Measurements from ENCODE around the gene MRC1. TPM values are rescaled to one million over a fixed set of nuclear protein-coding genes. Genes with fewer than 3 reads are reported as not detected.
"Not testable (repeated sequence)": the region's sequence is repeated elsewhere in the genome, so short reads cannot be mapped to it uniquely, and the experiment has no call there.

MRC1 gene
- total RNA-seq, 2 donors from 2014 or later = 71.1 to 157 TPM

DNA sequence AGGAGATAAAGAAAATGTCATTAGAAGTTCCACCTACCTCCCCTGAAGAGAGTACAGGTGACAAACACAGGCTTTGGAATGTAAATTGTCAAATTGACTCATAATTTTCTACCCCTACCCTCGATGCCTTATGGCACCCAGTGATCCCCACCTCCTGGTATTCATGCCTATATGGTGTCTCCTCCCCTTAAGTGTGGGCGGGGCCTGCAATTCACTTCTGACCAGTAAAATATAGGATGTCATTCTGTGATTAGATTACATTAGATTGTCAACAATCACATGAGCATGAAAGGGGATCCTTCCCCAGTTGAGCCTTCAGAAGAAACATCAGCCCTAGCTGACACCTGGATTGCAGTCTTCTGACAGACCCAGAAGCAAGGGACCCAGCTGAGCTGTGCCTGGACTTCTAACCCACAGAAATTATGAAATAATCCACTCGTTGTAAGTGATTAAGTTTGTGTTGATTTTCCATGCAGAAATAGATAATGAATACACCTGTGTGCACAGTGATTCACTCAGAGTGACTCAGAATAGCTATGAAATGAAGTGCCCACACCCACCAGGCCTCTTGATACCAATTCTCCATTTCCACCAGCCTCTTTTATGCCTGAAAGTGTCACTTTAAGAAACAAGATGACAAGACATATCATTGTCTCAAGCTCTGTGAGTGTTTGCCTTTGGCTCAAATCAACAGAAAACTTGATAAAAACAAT lies 134.0 kb downstream of the MRC1 start:
- intact Hi-C loops (cut with DNase I) = no loop called here
- DNase-seq (ENCODE audit: low spot score) = no peak

DNA sequence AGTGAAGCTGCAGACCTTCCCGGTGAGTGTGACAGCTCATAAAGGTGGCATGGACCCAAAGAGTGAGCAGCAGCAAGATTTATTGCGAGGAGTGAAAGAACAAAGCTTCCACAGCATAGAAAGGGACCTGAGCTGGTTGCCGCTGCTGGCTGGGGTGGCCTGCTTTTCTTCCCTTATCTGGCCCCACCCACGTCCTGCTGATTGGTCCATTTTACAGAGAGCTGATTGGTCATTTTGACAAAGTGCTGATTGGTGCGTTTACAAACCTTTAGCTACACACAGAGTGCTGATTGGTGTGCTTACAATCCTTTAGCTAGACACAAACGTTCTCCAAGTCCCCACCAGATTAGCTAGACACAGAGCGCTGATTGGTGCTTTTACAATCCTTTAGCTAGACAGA lies 141.1 kb downstream of the MRC1 start:
- DNase-seq (ENCODE audit: low spot score); intact Hi-C loops (cut with DNase I): not testable (repeated sequence)

DNA sequence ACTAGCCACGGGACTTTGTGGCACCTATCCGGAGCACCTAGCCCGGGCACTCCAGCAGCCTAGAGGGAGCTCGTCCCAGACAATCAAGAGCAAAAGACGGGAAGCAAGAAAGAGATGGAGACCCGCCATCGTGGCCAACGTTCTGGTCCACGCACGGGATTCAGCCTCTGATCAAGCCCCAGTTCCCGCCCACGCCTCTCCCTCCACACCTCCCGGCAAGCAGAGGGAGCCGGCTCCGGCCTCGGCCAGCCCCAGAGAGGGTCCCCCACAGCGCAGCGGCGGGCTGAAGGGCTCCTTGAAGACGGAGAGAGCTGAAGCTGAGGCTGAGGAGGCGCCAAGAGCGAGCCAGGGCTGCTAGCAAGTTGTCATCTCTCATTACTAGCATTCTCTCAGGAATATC lies 141.6 kb downstream of the MRC1 start:
- DNase-seq (ENCODE audit: low spot score) = no peak
- intact Hi-C loops (cut with DNase I) = no loop called here

DNA sequence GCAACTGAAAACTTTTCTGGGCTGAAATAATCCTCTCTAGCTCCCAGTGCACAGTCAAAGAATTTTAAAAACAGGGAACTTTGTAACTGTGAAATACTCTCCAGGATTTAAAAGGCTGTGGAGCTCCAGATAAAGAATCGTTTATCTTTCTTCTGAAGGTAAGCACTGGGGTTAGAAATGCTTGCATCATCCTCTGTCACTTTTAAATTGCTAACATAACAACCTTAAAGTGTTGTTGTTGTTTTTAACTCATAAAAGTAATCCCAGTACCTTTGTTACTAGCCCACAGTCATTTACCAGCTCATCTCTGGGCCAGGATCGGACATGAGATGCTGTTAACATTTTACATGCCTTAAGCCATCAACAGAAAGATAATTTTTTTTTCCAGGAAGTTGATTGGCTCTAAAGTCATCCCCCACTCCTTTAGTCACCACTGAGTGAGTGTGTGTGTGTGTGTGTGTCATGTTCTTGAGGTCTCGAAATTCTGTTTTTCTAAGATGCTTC lies 142.8 kb downstream of the MRC1 start, which contains the start of gene SLC39A12:
Gene SLC39A12, plus strand, starts transcription at position 51 of the 504 bp plus-strand sequence. CDS start 1,359 bp downstream, outside the sequence.
- intact Hi-C loops (cut with DNase I) = no loop called here
- DNase-seq (ENCODE audit: low spot score) = no peak

DNA sequence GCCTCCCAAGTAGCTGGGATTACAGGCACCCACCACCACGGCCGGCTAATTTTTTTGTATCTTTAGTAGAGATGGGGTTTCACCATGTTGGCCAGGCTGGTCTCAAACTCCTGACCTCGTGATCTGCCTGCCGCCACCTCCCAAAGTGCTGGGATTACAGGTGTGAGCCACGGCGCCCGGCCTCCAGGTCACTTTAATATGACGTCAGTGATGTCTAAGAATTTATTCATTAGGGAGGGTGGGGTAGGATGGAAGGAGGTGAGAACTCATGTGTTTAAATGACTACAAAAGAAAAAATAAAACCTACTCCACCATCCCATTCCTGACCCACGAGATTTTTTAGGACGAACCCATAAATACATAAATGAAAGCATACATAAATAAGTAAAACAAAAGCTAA lies 145.2 kb downstream of the MRC1 start:
- intact Hi-C loops (cut with DNase I); DNase-seq (ENCODE audit: low spot score): not testable (repeated sequence)

DNA sequence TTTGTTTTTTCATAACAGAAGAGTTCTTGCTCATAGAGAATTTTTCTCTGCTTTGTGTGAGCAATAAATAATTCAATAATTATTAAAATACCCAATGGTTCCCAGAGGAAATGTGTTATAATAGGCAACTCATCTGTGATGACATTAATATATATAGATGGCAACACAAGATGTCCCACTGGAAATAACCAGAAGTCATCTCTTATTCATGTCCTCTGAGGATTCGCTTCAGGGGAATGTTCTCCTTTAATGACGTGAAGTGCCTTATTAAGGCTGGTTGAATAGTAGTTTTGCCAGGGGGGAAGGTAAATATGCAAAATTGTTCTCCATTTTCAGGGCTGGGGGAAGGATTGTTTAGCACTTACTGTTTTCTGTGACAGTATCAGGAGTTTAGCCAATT lies 145.7 kb downstream of the MRC1 start:
- DNase-seq (ENCODE audit: low spot score) = no peak

DNA sequence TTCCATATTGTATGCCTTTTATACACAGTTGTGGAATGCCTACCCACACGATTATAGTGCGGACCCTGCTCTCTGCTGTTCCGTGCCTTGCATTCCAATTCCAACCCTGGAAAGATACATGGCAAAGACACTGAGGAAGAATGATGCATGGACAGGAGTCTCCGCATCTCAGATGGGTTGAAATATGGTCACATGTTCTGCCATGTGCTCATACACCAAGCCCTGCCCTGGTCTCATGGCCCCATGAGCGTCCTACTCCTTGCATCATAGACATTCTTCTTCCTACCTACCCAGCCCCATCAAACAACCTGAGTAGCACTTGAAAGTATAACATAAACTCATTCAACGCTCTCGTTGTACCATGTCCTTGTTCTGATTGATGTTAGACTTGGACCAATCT lies 148.9 kb downstream of the MRC1 start:
- DNase-seq (ENCODE audit: low spot score) = no peak
- intact Hi-C loops (cut with DNase I) = no loop called here

More for the DNA sequence above, 145.7 kb downstream of the MRC1 start:
- intact Hi-C loops (cut with DNase I) = no loop called here

DNA sequence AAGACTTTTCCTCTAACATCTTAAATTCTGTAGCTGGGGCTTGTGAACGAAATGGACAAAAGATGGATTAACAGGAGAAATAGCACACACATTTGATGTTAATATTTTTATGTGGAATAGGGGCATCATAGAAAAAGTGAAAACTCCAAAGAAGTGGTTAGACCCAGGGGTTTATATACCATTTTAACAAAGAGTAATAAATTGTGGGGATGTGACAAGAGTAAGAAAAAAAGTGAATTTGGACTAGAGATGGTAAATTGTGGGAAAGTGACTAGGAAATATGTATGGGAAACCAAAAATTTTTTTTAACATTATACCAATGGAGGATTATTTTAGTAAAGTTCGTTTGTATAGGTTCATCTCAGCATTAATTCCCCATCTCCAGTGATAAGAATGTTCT lies 150.7 kb downstream of the MRC1 start:
- intact Hi-C loops (cut with DNase I) = no loop called here
- DNase-seq (ENCODE audit: low spot score) = no peak

Small RNAs within 50 kb of the gene (microRNA-seq; reads per million reads assigned to microRNA genes)
- gene MIR511 (ENCODE audit: borderline microRNAs expressed in 2 of 2) = 10.7 to 26.5 reads per million in 2 donors

Other genes with a start within 250 kb of the MRC1 start
- 10 to 100 TPM; 51.3 to 83.0 TPM for gene HACD1, start 192.0 kb upstream of the MRC1 start, total RNA-seq
- 10 to 100 TPM; 18.9 to 21.8 TPM for gene STAM, start 165.2 kb upstream of the MRC1 start, total RNA-seq
- gene TMEM236, start 57.1 kb upstream of the MRC1 start, total RNA-seq = 1 to 10 TPM; 1.0 to 2.2 TPM
- under 1 TPM; 0.10 to 0.32 TPM for gene SLC39A12, start 142.6 kb downstream of the MRC1 start, total RNA-seq